HT-29 (cell line): ENCODE measurements around the gene B4GALNT1. TPM values are rescaled to one million over a fixed set of nuclear protein-coding genes. Genes with fewer than 3 reads are reported as not detected.
A peak's percentile ranks its signal among the peaks of the same experiment; 100 is the strongest.
"Not testable (repeated sequence)": the region's sequence is repeated elsewhere in the genome, so short reads cannot be mapped to it uniquely, and the experiment has no call there.

Source experiments
- DNase-seq: peaks from one replicate; pipeline ENCODE4 v3.0.0-alpha.2; 2015; ENCODE audit warnings: low spot score
- total RNA-seq: library from RNA; depleted of rRNA; stranded (reverse); fragments of >200 nt; shearing (Covaris generic); gene quantifications from 2 replicates; pipeline ENCODE4 v1.2.3, GENCODE V29; 2014; rRNA removed

The B4GALNT1 gene
- 3.1 and 5.8 TPM in 2 replicates for total RNA-seq

- DNase-seq: peak; percentile 63
Observed at GRCh38 chr12:57632958-57633840, at the start of gene B4GALNT1. B4GALNT1 (minus strand) TSS chr12:57633201; CDS start chr12:57632132, 1,069 bp downstream.

- DNase-seq: no peak
Observed at GRCh38 chr12:57679697-57680096, 46.7 kb upstream of the B4GALNT1 start.

GRCh38 chr12:57677947-57678346, 44.9 kb upstream of the B4GALNT1 start:
- DNase-seq: not testable (repeated sequence)

- no peak for DNase-seq
Observed at GRCh38 chr12:57674691-57675090, 41.7 kb upstream of the B4GALNT1 start.

- no peak for DNase-seq
Observed at GRCh38 chr12:57672801-57673200, 39.8 kb upstream of the B4GALNT1 start.

- DNase-seq: not testable (repeated sequence)
Observed at GRCh38 chr12:57671811-57672210, 38.8 kb upstream of the B4GALNT1 start.

GRCh38 chr12:57669691-57670090, 36.7 kb upstream of the B4GALNT1 start:
- not testable (repeated sequence) for DNase-seq

GRCh38 chr12:57666897-57667296, 33.9 kb upstream of the B4GALNT1 start:
- no peak for DNase-seq

- DNase-seq: not testable (repeated sequence)
Observed at GRCh38 chr12:57665066-57665820, 32.2 kb upstream of the B4GALNT1 start.

- DNase-seq: no peak
Observed at GRCh38 chr12:57661376-57661775, 28.4 kb upstream of the B4GALNT1 start.

GRCh38 chr12:57658890-57659289, 25.9 kb upstream of the B4GALNT1 start:
- DNase-seq: no peak

GRCh38 chr12:57657744-57658143, 24.7 kb upstream of the B4GALNT1 start:
- DNase-seq: peak; percentile 11

- not testable (repeated sequence) for DNase-seq
Observed at GRCh38 chr12:57656408-57656807, 23.4 kb upstream of the B4GALNT1 start.

GRCh38 chr12:57655541-57656240, 22.7 kb upstream of the B4GALNT1 start:
- no peak for DNase-seq

GRCh38 chr12:57654042-57654441, 21.0 kb upstream of the B4GALNT1 start:
- no peak for DNase-seq

GRCh38 chr12:57646659-57647049, 13.7 kb upstream of the B4GALNT1 start:
- DNase-seq: not testable (repeated sequence)

GRCh38 chr12:57645990-57646658, 13.1 kb upstream of the B4GALNT1 start:
- not testable (repeated sequence) for DNase-seq

- no peak for DNase-seq
Observed at GRCh38 chr12:57641699-57642442, 8.9 kb upstream of the B4GALNT1 start.

GRCh38 chr12:57640175-57641042, 7.4 kb upstream of the B4GALNT1 start:
- no peak for DNase-seq

- DNase-seq: no peak
Observed at GRCh38 chr12:57638096-57638495, 5.1 kb upstream of the B4GALNT1 start.
